Measurements from ENCODE around the gene RCSD1. TPM values are rescaled to one million over a fixed set of nuclear protein-coding genes. Genes with fewer than 3 reads are reported as not detected.
A peak's percentile ranks its signal among the peaks of the same experiment; 100 is the strongest.

RCSD1 gene
- polyA plus RNA-seq, 3 donors: 116 to 218 (median 216) TPM

- peaks cover 89% of the 10 kb centered on the region for H3K4me1 Mint-ChIP-seq
- Histone ChIP-seq H3K9ac (ENCODE audit: insufficient read depth, low read length, poor library complexity, severe bottlenecking) (no peak overlapping the region), H3K27ac (ENCODE audit: low read depth in 1 of 2, low read length in 2 of 2) (peak overlapping the region in 1 of 2 donors; percentile 54), H3K9me3 (replicated peaks in 1 of 2; ENCODE audit: control insufficient read depth in 1 of 2, insufficient read depth in 1 of 2, low read length in 2 of 2) (no peaks in the 10 kb centered on the region), H4K20me1 (ENCODE audit: insufficient read depth, low read length) (peaks cover 100% of the 10 kb centered on the region), H3K27me3 (ENCODE audit: control insufficient read depth in 2 of 2, insufficient read depth in 2 of 2, low read length in 2 of 2) (no peaks in the 10 kb centered on the region), H3K4me3 (replicated peaks in 1 of 3; ENCODE audit: low read depth in 2 of 3, low read length in 3 of 3) (no peak overlapping the region), H3K4me2 (replicated peaks; ENCODE audit: extremely low read depth, low read length, poor library complexity, severe bottlenecking) (no peak overlapping the region), H3K36me3 (replicated peaks in 1 of 2; ENCODE audit: control insufficient read depth in 1 of 2, insufficient read depth in 2 of 2, low read length in 2 of 2) (peaks cover 44 to 88% of the 10 kb centered on the region in 2 donors), H3K4me1 (ENCODE audit: control insufficient read depth in 1 of 2, insufficient read depth in 2 of 2, low read length in 2 of 2) (peaks cover 51 to 76% of the 10 kb centered on the region in 2 donors), H2AFZ (ENCODE audit: insufficient read depth, low read depth, low read length, poor library complexity, severe bottlenecking) (no peak overlapping the region), H3K79me2 (ENCODE audit: insufficient read depth, low read length) (peaks cover 100% of the 10 kb centered on the region)
- DNase-seq: peak; percentile 44 to 63 (median 56)
- intact Hi-C loops (cut with micrococcal nuclease): no loop called here
- peaks cover 0 to 1% (median 0%) of the 10 kb centered on the region in 7 donors for H3K9me3 Mint-ChIP-seq
- no CpG with 5 or more reads among the region's 10 CpGs for WGBS (ENCODE audit: insufficient coverage)
- no peaks in the 10 kb centered on the region for H3K27me3 Mint-ChIP-seq (ENCODE audit: low read depth in 3 of 3)
- peak overlapping the region in 1 of 2 donors; percentile 32 for H3K4me3 Mint-ChIP-seq
- H3K27ac Mint-ChIP-seq: peak overlapping the region; percentile 57 to 87 (median 81)
- TF ChIP-seq CTCF (IDR thresholded peaks at IDR 0.05): no peak
- H3K36me3 Mint-ChIP-seq: peaks cover 64 to 80% of the 10 kb centered on the region in 2 donors
Observed at GRCh38 chr1:167658574-167659328, 28.7 kb downstream of the RCSD1 start.

- no peak for DNase-seq
- Histone ChIP-seq H3K27ac (ENCODE audit: low read depth in 1 of 2, low read length in 2 of 2) (peak overlapping the region in 1 of 2 donors; percentile 54), H3K36me3 (replicated peaks in 1 of 2; ENCODE audit: control insufficient read depth in 1 of 2, insufficient read depth in 2 of 2, low read length in 2 of 2) (peaks cover 51 to 88% of the 10 kb centered on the region in 2 donors), H3K4me3 (replicated peaks in 1 of 3; ENCODE audit: low read depth in 2 of 3, low read length in 3 of 3) (no peak overlapping the region), H3K27me3 (ENCODE audit: control insufficient read depth in 2 of 2, insufficient read depth in 2 of 2, low read length in 2 of 2) (no peaks in the 10 kb centered on the region), H2AFZ (ENCODE audit: insufficient read depth, low read depth, low read length, poor library complexity, severe bottlenecking) (no peak overlapping the region), H3K4me2 (replicated peaks; ENCODE audit: extremely low read depth, low read length, poor library complexity, severe bottlenecking) (no peak overlapping the region), H3K4me1 (ENCODE audit: control insufficient read depth in 1 of 2, insufficient read depth in 2 of 2, low read length in 2 of 2) (peaks cover 44 to 69% of the 10 kb centered on the region in 2 donors), H3K79me2 (ENCODE audit: insufficient read depth, low read length) (peaks cover 100% of the 10 kb centered on the region), H4K20me1 (ENCODE audit: insufficient read depth, low read length) (peaks cover 100% of the 10 kb centered on the region), H3K9ac (ENCODE audit: insufficient read depth, low read length, poor library complexity, severe bottlenecking) (no peak overlapping the region), H3K9me3 (replicated peaks in 1 of 2; ENCODE audit: control insufficient read depth in 1 of 2, insufficient read depth in 1 of 2, low read length in 2 of 2) (no peaks in the 10 kb centered on the region)
- Mint-ChIP-seq H3K4me1 (peaks cover 82% of the 10 kb centered on the region), H3K4me3 (no peak overlapping the region), H3K36me3 (peaks cover 61 to 78% of the 10 kb centered on the region in 2 donors), H3K27me3 (ENCODE audit: low read depth in 3 of 3) (no peaks in the 10 kb centered on the region), H3K9me3 (peaks cover 0 to 1% (median 0%) of the 10 kb centered on the region in 7 donors), H3K27ac (peak overlapping the region in 5 of 7 donors; percentile 14 to 78 (median 59))
- intact Hi-C loops (cut with micrococcal nuclease): no loop called here
- WGBS (ENCODE audit: insufficient coverage): 94% methylated on average over 2 of the region's 3 CpGs
- no peak for TF ChIP-seq CTCF (IDR thresholded peaks at IDR 0.05)
Observed at GRCh38 chr1:167659450-167659849, 29.4 kb downstream of the RCSD1 start.

Measured in CD14-positive monocyte (primary cell).